A673 (cell line): Measurements from ENCODE around the gene LMTK2. TPM values are rescaled to one million over a fixed set of nuclear protein-coding genes. Genes with fewer than 3 reads are reported as not detected.

ENCODE experiments used
- BruUV-seq: library from RNA; stranded (reverse); fragments of 400-500 nt; replicated peaks from 2 replicates; lab custom pipeline; 2021; lab: Mats Ljungman, UMichigan
- CTCF ChIA-PET: fragments of 300-600 bp; sonication (Branson Sonifier 250); formaldehyde crosslinking; loops from one replicate; lab custom pipeline; 2022; ENCODE audit warnings: antibody characterized with exemption; lab: Charles Lee
- POLR2A ChIA-PET: fragments of 300-600 bp; sonication (Branson Sonifier 250); formaldehyde crosslinking; loops from one replicate; lab custom pipeline; 2022; ENCODE audit warnings: antibody characterized with exemption; ENCODE audit not compliant: low non-redundant PET; lab: Charles Lee
- DNase-seq: peaks from one replicate; pipeline ENCODE4 v3.0.0-alpha.2; 2015; ENCODE audit warnings: low spot score
- H3K27ac ChIP-seq: fragments of 200-600 bp; sonication (generic); 2 replicates; pipeline ENCODE4 v1.5.1; 2016; ENCODE audit warnings: mixed run types, low read depth, mild to moderate bottlenecking, mixed read lengths, antibody characterized with exemption, low read length; ENCODE audit not compliant: poor library complexity, severe bottlenecking
- H3K27me3 ChIP-seq: fragments of 200-600 bp; sonication (generic); replicated peaks from 2 replicates; pipeline ENCODE4 v1.6.1; 2017; ENCODE audit warnings: mixed run types, low read depth, mild to moderate bottlenecking, mixed read lengths, antibody characterized with exemption, low read length; ENCODE audit not compliant: insufficient read depth, poor library complexity
- H3K36me3 ChIP-seq: fragments of 200-600 bp; sonication (generic); 2 replicates; pipeline ENCODE4 v1.6.1; 2016; ENCODE audit warnings: mixed run types, mild to moderate bottlenecking, mixed read lengths, antibody characterized with exemption, low read length; ENCODE audit not compliant: insufficient read depth, poor library complexity, severe bottlenecking
- H3K4me1 ChIP-seq: fragments of 200-600 bp; sonication (generic); 2 replicates; pipeline ENCODE4 v1.6.1; 2017; ENCODE audit warnings: mixed run types, mild to moderate bottlenecking, mixed read lengths, antibody characterized with exemption, low read length; ENCODE audit not compliant: insufficient read depth, poor library complexity, severe bottlenecking
- H3K4me3 ChIP-seq: fragments of 200-600 bp; sonication (generic); 2 replicates; pipeline ENCODE4 v1.5.1; 2016; ENCODE audit warnings: low read depth, mixed run types, mild to moderate bottlenecking, mixed read lengths, low read length; ENCODE audit not compliant: poor library complexity, severe bottlenecking
- H3K9me3 ChIP-seq: fragments of 200-600 bp; sonication (generic); 2 replicates; pipeline ENCODE4 v1.6.1; 2016; ENCODE audit warnings: mixed run types, low read depth, mild to moderate bottlenecking, mixed read lengths, antibody characterized with exemption, low read length; ENCODE audit not compliant: poor library complexity, severe bottlenecking
- EZH2 ChIP-seq: fragments of 200-600 bp; sonication (generic); IDR thresholded peaks from 2 replicates; pipeline ENCODE4 v1.6.1; 2017; ENCODE audit warnings: borderline replicate concordance, low read depth, mild to moderate bottlenecking, mixed read lengths, antibody characterized with exemption, low read length; ENCODE audit not compliant: poor library complexity, severe bottlenecking
- intact Hi-C: fragments of 100-400 bp; cut with micrococcal nuclease; formaldehyde crosslinking; loops from one replicate; pipeline ENCODE4 v1.10.0; 2022; ENCODE audit not compliant: unreplicated experiment
- total RNA-seq: library from RNA; stranded (reverse); gene quantifications from 2 replicates; pipeline ENCODE4 v1.2.3, GENCODE V29; 2021
- TF ChIP-seq, protein P1 (sequence below): fragments of 300-800, 200-600 bp; sonication (generic); conservative IDR thresholded peaks from 2 replicates; pipeline ENCODE4 v1.5.1; 2017; ENCODE audit warnings: low read depth, mild to moderate bottlenecking, antibody characterized with exemption, low read length, moderate library complexity, mixed read lengths

The LMTK2 gene
- total RNA-seq, 1 experiment from 2014 or later = 20.6 TPM

DNA sequence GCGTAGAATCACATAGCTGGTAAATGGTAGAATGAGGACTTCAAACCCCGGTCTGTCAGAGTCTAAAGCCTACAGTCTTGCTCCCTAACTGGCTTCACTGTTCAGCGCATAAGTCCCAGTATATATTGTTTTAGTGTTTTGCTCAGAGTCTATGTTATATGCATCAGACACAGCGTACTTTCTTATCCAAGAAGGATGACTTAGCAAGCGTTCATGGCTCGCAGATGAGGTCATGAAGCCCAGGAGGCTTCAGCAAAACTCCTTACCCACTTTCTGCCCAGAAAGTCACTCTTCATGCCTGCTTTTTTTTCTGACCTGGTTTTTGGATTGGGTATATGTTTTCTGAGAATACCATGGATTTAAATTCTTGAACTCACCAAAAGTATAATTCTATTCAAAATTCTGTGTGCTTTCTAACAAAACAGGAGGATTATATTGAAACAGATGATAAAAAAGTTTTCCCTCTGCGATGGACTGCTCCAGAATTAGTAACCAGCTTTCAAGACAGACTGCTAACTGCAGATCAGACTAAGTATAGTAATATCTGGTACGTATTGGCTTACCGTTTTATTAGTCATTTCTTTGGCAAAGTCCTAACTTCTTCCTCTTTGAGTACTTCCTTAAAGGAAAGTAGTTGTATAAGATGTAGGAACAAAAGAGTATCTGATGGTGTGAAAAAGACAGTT lies 79.9 kb downstream of the LMTK2 start:
- ChIA-PET POLR2A (no interaction called here), CTCF (no interaction called here)
- Histone ChIP-seq H3K4me1 (no peaks in the 10 kb centered on the region), H3K27me3 (no peaks in the 10 kb centered on the region), H3K4me3 (no peak overlapping the region), H3K9me3 (no peaks in the 10 kb centered on the region), H3K27ac (no peak overlapping the region), H3K36me3 (peaks cover under 1% of the 10 kb centered on the region)
- no peak for DNase-seq
- TF ChIP-seq, protein P1, sequence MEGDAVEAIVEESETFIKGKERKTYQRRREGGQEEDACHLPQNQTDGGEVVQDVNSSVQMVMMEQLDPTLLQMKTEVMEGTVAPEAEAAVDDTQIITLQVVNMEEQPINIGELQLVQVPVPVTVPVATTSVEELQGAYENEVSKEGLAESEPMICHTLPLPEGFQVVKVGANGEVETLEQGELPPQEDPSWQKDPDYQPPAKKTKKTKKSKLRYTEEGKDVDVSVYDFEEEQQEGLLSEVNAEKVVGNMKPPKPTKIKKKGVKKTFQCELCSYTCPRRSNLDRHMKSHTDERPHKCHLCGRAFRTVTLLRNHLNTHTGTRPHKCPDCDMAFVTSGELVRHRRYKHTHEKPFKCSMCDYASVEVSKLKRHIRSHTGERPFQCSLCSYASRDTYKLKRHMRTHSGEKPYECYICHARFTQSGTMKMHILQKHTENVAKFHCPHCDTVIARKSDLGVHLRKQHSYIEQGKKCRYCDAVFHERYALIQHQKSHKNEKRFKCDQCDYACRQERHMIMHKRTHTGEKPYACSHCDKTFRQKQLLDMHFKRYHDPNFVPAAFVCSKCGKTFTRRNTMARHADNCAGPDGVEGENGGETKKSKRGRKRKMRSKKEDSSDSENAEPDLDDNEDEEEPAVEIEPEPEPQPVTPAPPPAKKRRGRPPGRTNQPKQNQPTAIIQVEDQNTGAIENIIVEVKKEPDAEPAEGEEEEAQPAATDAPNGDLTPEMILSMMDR = no peak
- no peak for TF ChIP-seq EZH2
- intact Hi-C loops = no loop called here
- BruUV-seq = no TSS peak

DNA sequence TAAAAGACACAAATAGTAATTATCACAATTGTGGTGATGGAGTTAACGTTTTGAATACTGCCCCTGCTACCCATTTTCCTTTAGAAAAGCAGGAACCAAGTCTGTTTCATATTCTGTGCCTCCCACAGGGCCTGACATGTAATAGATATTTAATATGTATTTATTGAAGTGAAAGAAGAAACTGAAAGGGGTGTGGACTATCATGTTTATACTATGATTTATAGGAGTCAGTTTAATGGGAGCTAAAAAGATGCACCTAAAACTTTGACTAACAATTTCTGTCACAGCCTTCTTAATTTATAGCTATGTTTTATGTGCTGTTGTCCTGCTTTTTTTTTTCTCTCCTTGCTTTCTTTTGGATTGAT lies 80.5 kb downstream of the LMTK2 start:
- H3K4me3 ChIP-seq = no peak overlapping the region
- no peak overlapping the region for H3K27ac ChIP-seq
- ChIA-PET POLR2A (no interaction called here), CTCF (no interaction called here)
- peaks cover 4% of the 10 kb centered on the region for H3K36me3 ChIP-seq
- H3K4me1 ChIP-seq = no peaks in the 10 kb centered on the region
- DNase-seq = no peak
- H3K27me3 ChIP-seq = no peaks in the 10 kb centered on the region
- TF ChIP-seq EZH2 = no peak
- TF ChIP-seq, protein P1 = no peak
- BruUV-seq = no TSS peak
- intact Hi-C loops = no loop called here
- no peaks in the 10 kb centered on the region for H3K9me3 ChIP-seq

DNA sequence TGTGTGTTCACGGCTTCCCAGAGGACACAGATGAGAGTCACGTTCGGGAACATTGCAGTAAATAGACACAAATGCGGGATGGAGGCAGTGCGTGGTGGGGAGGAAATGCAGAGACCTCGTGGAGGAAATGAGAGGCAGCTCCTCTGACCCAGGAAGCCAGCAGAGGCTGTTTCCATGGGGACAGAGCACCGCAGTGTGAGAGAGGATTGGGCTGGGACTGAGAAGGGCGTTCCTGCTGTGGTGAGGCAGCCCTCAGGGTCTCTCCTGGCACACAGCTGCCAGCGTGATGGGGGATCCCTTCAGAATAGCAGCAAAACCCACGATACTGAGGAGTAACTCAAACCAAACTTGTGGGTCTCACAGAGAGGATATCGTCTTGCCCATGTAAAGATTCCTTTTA lies 82.9 kb downstream of the LMTK2 start:
- Histone ChIP-seq H3K36me3 (peaks cover 16% of the 10 kb centered on the region), H3K27me3 (no peaks in the 10 kb centered on the region), H3K9me3 (no peaks in the 10 kb centered on the region), H3K4me3 (no peak overlapping the region), H3K27ac (no peak overlapping the region), H3K4me1 (no peaks in the 10 kb centered on the region)
- intact Hi-C loops = no loop called here
- BruUV-seq = no TSS peak
- ChIA-PET POLR2A (no interaction called here), CTCF (no interaction called here)
- TF ChIP-seq, protein P1 = no peak
- no peak for TF ChIP-seq EZH2
- no peak for DNase-seq
